H1 (cell line): ENCODE results near the gene SMIM24. TPM values are rescaled to one million over a fixed set of nuclear protein-coding genes. Genes with fewer than 3 reads are reported as not detected.
A peak's percentile ranks its signal among the peaks of the same experiment; 100 is the strongest.

Experiments
- JUN ChIP-seq: IDR thresholded peaks from 2 replicates; pipeline ENCODE4 v1.6.1; 2011; ENCODE audit warnings: low read depth, mild to moderate bottlenecking, improper control_type of control experiment, low read length
- JUND ChIP-seq: IDR thresholded peaks from 2 replicates; pipeline ENCODE4 v1.6.1; 2011; ENCODE audit warnings: mild to moderate bottlenecking, improper control_type of control experiment, low read length
- KDM4A ChIP-seq: IDR thresholded peaks from one replicate; pipeline ENCODE4 v1.7.1; 2012; ENCODE audit warnings: low read depth, mild to moderate bottlenecking, moderate library complexity, low read length, inconsistent platforms; ENCODE audit not compliant: severe bottlenecking
- MAFK ChIP-seq: IDR thresholded peaks from 2 replicates; pipeline ENCODE4 v1.6.1; 2012; ENCODE audit warnings: low read depth, mild to moderate bottlenecking, improper control_type of control experiment, low read length
- PHF8 ChIP-seq: fragments of 200-600 bp; sonication (generic); conservative IDR thresholded peaks from 2 replicates; pipeline ENCODE4 v1.7.1; 2012; ENCODE audit warnings: low read depth, mild to moderate bottlenecking, inconsistent platforms, low read length, moderate library complexity
- RAD21 ChIP-seq, 2 experiments: IDR thresholded peaks in 1 of 2; conservative IDR thresholded peaks in 1 of 2; 2 replicates each; pipeline ENCODE4 v1.6.1; 2011; ENCODE audit warnings: low read depth in 2 of 2, low read length in 2 of 2, improper control_type of control experiment in 1 of 2, inconsistent platforms in 1 of 2, mild to moderate bottlenecking in 1 of 2, moderate library complexity in 1 of 2
- RBBP5 ChIP-seq: IDR thresholded peaks from 2 replicates; pipeline ENCODE4 v1.7.1; 2012; ENCODE audit warnings: low read depth, mild to moderate bottlenecking, inconsistent platforms, low read length, moderate library complexity, borderline replicate concordance
- TAF1 ChIP-seq: IDR thresholded peaks from 2 replicates; pipeline ENCODE4 v1.6.1; 2011; ENCODE audit warnings: mild to moderate bottlenecking, low read depth, low read length
- polyA plus RNA-seq, 7 experiments: library from polyadenylated mRNA; depleted of rRNA in 3 of 7; stranded (reverse) in 5 of 7; unstranded in 2 of 7; fragments of >200 nt in 5 of 7; fragments of 200-250 nt in 2 of 7; gene quantifications; 1 replicate in 5 of 7; 2 replicates in 1 of 7; 4 replicates in 1 of 7; pipeline versions ENCODE4 v1.2.1 to v1.2.3, GENCODE V29; 2011 to 2013; ENCODE audit warnings: missing spikeins in 2 of 7, mixed read lengths in 2 of 7
- total RNA-seq: library from RNA; stranded (reverse); fragmentation: NEBNext Ultra II Directional; extraction: Animal tissue kit (Norgen Biotek cat#: 25700); gene quantifications from 2 replicates; pipeline ENCODE4 v1.2.1, GENCODE V29; 2021
- TF ChIP-seq, protein P1 (sequence below): fragments of 300-600 bp; sonication (generic); IDR thresholded peaks from 2 replicates; pipeline ENCODE4 v1.7.1; 2012; ENCODE audit warnings: low read length, moderate library complexity, mild to moderate bottlenecking, inconsistent platforms; ENCODE audit not compliant: insufficient replicate concordance

SMIM24 gene
- total and polyA plus RNA-seq, 2 of the 8 experiments (the other 6 are each of a cell fraction or from before 2014, with no cell fraction given): 3.8 to 4.5 TPM

DNA sequence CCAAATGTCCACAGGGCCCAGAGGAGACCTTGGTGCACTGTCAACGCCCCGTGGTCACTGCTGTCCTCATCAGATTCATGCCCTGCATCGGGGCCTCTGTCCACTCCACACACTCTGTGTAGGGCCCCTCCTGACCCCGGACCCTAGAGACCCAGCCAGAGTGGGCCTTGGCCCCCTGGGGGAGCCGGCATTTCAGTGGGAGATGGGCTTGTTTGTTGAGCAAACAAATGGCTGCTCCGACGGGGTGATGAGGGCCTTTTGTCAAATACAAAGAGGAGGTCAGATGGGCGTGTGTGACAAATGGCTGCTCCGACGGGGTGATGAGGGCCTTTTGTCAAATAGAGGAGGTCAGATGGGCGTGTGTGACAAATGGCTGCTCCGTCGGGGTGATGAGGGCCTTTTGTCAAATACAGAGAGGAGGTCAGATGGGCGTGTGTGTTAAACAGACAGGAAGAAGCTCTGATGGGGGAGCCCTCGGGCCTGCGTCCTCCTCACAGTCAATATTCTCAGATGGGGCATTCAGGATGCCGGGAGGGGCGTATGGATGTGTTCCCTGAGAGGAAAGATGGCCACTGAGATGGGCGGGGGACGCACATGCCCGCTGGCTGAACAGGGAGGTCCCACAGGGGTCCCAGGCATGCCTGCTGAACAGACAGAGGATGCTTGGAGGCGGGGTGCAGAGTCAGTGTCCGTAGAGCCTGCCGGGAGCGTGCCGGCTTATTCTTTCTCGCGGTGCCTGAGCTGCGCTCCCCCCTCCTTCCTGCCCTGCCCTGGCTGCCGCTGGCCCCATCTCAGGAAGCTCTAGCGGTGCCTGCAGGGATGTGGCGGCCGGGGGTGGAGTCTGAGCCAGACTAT is 36.3 kb downstream of the SMIM24 start (continued):
- TF ChIP-seq, protein P1, sequence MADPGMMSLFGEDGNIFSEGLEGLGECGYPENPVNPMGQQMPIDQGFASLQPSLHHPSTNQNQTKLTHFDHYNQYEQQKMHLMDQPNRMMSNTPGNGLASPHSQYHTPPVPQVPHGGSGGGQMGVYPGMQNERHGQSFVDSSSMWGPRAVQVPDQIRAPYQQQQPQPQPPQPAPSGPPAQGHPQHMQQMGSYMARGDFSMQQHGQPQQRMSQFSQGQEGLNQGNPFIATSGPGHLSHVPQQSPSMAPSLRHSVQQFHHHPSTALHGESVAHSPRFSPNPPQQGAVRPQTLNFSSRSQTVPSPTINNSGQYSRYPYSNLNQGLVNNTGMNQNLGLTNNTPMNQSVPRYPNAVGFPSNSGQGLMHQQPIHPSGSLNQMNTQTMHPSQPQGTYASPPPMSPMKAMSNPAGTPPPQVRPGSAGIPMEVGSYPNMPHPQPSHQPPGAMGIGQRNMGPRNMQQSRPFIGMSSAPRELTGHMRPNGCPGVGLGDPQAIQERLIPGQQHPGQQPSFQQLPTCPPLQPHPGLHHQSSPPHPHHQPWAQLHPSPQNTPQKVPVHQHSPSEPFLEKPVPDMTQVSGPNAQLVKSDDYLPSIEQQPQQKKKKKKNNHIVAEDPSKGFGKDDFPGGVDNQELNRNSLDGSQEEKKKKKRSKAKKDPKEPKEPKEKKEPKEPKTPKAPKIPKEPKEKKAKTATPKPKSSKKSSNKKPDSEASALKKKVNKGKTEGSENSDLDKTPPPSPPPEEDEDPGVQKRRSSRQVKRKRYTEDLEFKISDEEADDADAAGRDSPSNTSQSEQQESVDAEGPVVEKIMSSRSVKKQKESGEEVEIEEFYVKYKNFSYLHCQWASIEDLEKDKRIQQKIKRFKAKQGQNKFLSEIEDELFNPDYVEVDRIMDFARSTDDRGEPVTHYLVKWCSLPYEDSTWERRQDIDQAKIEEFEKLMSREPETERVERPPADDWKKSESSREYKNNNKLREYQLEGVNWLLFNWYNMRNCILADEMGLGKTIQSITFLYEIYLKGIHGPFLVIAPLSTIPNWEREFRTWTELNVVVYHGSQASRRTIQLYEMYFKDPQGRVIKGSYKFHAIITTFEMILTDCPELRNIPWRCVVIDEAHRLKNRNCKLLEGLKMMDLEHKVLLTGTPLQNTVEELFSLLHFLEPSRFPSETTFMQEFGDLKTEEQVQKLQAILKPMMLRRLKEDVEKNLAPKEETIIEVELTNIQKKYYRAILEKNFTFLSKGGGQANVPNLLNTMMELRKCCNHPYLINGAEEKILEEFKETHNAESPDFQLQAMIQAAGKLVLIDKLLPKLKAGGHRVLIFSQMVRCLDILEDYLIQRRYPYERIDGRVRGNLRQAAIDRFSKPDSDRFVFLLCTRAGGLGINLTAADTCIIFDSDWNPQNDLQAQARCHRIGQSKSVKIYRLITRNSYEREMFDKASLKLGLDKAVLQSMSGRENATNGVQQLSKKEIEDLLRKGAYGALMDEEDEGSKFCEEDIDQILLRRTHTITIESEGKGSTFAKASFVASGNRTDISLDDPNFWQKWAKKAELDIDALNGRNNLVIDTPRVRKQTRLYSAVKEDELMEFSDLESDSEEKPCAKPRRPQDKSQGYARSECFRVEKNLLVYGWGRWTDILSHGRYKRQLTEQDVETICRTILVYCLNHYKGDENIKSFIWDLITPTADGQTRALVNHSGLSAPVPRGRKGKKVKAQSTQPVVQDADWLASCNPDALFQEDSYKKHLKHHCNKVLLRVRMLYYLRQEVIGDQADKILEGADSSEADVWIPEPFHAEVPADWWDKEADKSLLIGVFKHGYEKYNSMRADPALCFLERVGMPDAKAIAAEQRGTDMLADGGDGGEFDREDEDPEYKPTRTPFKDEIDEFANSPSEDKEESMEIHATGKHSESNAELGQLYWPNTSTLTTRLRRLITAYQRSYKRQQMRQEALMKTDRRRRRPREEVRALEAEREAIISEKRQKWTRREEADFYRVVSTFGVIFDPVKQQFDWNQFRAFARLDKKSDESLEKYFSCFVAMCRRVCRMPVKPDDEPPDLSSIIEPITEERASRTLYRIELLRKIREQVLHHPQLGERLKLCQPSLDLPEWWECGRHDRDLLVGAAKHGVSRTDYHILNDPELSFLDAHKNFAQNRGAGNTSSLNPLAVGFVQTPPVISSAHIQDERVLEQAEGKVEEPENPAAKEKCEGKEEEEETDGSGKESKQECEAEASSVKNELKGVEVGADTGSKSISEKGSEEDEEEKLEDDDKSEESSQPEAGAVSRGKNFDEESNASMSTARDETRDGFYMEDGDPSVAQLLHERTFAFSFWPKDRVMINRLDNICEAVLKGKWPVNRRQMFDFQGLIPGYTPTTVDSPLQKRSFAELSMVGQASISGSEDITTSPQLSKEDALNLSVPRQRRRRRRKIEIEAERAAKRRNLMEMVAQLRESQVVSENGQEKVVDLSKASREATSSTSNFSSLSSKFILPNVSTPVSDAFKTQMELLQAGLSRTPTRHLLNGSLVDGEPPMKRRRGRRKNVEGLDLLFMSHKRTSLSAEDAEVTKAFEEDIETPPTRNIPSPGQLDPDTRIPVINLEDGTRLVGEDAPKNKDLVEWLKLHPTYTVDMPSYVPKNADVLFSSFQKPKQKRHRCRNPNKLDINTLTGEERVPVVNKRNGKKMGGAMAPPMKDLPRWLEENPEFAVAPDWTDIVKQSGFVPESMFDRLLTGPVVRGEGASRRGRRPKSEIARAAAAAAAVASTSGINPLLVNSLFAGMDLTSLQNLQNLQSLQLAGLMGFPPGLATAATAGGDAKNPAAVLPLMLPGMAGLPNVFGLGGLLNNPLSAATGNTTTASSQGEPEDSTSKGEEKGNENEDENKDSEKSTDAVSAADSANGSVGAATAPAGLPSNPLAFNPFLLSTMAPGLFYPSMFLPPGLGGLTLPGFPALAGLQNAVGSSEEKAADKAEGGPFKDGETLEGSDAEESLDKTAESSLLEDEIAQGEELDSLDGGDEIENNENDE: no peak
- TF ChIP-seq MAFK (no peak), JUN (no peak), RBBP5 (no peak), RAD21 (IDR thresholded peaks at IDR 0.05 in 1 of 2, conservative IDR thresholded peaks at IDR 0.05 in 1 of 2; ENCODE audit: low read depth in 2 of 2, low read length in 2 of 2) (peak; percentile 2 to 16; a peak in 1 of 4 replicates), KDM4A (no peak), JUND (0 out of 2 replicates have a peak, but pooled peaks have one; percentile 19), TAF1 (0 out of 2 replicates have a peak, but pooled peaks have one; percentile 15), PHF8 (no peak)
